Endothelial cell of umbilical vein (primary cell): ENCODE data around the gene SLC38A10. TPM values are rescaled to one million over a fixed set of nuclear protein-coding genes. Genes with fewer than 3 reads are reported as not detected.

ENCODE experiments used
- BruUV-seq: library from RNA; stranded (reverse); fragments of 400-500 nt; replicated peaks from 2 replicates; lab custom pipeline; 2021; lab: Mats Ljungman, UMichigan
- CTCF ChIA-PET: fragments of 300-600, 350-600 bp; sonication (Branson Sonifier 250); formaldehyde crosslinking; loops from one replicate; lab custom pipeline; 2021; ENCODE audit warnings: antibody characterized with exemption, inconsistent platforms; lab: Charles Lee
- POLR2A ChIA-PET: fragments of 300-600, 350-600 bp; sonication (Branson Sonifier 250); formaldehyde crosslinking; loops from one replicate; lab custom pipeline; 2021; ENCODE audit warnings: antibody characterized with exemption, inconsistent platforms; lab: Charles Lee
- DNase-seq: peaks from one replicate; pipeline ENCODE4 v3.0.0-alpha.2; 2011; ENCODE audit warnings: low read depth, low spot score
- FAIRE-seq: peaks from 2 replicates; lab custom pipeline; 2011; peaks lifted over from hg19 to GRCh38; lab: Jason Lieb, UNC
- H2AFZ ChIP-seq: 2 replicates; pipeline ENCODE4 v1.6.0; 2012; ENCODE audit warnings: low read depth, low read length, control low read depth, inconsistent platforms
- H3K27ac ChIP-seq: 2 replicates; pipeline ENCODE4 v1.5.1; 2011; ENCODE audit warnings: low read depth, mild to moderate bottlenecking, control low read depth, low read length, moderate library complexity; ENCODE audit not compliant: insufficient read depth
- H3K27me3 ChIP-seq, 2 experiments: 2 replicates each; pipeline versions ENCODE4 v1.6.0 to v1.6.1; 2011; ENCODE audit warnings: low read length in 2 of 2, mixed read lengths in 1 of 2; ENCODE audit not compliant: control insufficient read depth in 2 of 2, insufficient read depth in 2 of 2
- H3K36me3 ChIP-seq, 2 experiments: 2 replicates in 1 of 2; 3 replicates in 1 of 2; pipeline ENCODE4 v1.5.1; 2011; ENCODE audit warnings: low read length in 2 of 2, mild to moderate bottlenecking in 1 of 2, moderate library complexity in 1 of 2; ENCODE audit not compliant: control insufficient read depth in 2 of 2, insufficient read depth in 2 of 2; ENCODE audit errors: extremely low read depth in 1 of 2
- H3K4me1 ChIP-seq: 3 replicates; pipeline ENCODE4 v1.5.1; 2011; ENCODE audit warnings: mild to moderate bottlenecking, low read length; ENCODE audit not compliant: control insufficient read depth, insufficient read depth; ENCODE audit errors: extremely low read depth
- H3K4me2 ChIP-seq: 2 replicates; pipeline ENCODE4 v1.6.1; 2011; ENCODE audit warnings: low read length, control low read depth, mixed read lengths; ENCODE audit not compliant: insufficient read depth
- H3K4me3 ChIP-seq, 3 experiments: fragments of 200-600 bp in 1 of 3; sonication (generic), shearing (Covaris generic) in 1 of 3; replicated peaks in 1 of 3; 2 replicates each; pipeline ENCODE4 v1.5.1; 2011 to 2016; ENCODE audit warnings: control low read depth in 3 of 3, low read length in 3 of 3, mild to moderate bottlenecking in 2 of 3, inconsistent platforms in 1 of 3, low read depth in 1 of 3, moderate library complexity in 1 of 3; ENCODE audit not compliant: insufficient read depth in 1 of 3
- H3K79me2 ChIP-seq: 2 replicates; pipeline ENCODE4 v1.6.0; 2012; ENCODE audit warnings: low read length, inconsistent platforms; ENCODE audit not compliant: control insufficient read depth, insufficient read depth
- H3K9ac ChIP-seq: replicated peaks from 2 replicates; pipeline ENCODE3; 2011; ENCODE audit warnings: low read length, control low read depth; ENCODE audit not compliant: insufficient read depth; ENCODE audit errors: extremely low read depth
- H3K9me1 ChIP-seq: replicated peaks from 3 replicates; pipeline ENCODE4 v1.6.0; 2011; ENCODE audit warnings: mild to moderate bottlenecking, low read length; ENCODE audit not compliant: control insufficient read depth, insufficient read depth; ENCODE audit errors: extremely low read depth
- H3K9me3 ChIP-seq: replicated peaks from 2 replicates; pipeline ENCODE4 v1.5.1; 2012; ENCODE audit warnings: low read length, inconsistent platforms; ENCODE audit not compliant: control insufficient read depth, insufficient read depth
- H4K20me1 ChIP-seq: replicated peaks from 2 replicates; pipeline ENCODE3; 2011; ENCODE audit warnings: mild to moderate bottlenecking, low read length; ENCODE audit not compliant: control insufficient read depth, insufficient read depth; ENCODE audit errors: extremely low read depth
- EZH2 ChIP-seq: IDR thresholded peaks from 2 replicates; pipeline ENCODE4 v1.6.1; 2012; ENCODE audit warnings: borderline replicate concordance, low read depth, mild to moderate bottlenecking, moderate library complexity, low read length, inconsistent platforms; ENCODE audit not compliant: severe bottlenecking
- FOS ChIP-seq: IDR thresholded peaks from 2 replicates; pipeline ENCODE4 v1.6.1; 2011; ENCODE audit warnings: mild to moderate bottlenecking, low read length, moderate library complexity, borderline replicate concordance; ENCODE audit not compliant: insufficient read depth
- GATA2 ChIP-seq: IDR thresholded peaks from 2 replicates; pipeline ENCODE4 v1.7.0; 2011; ENCODE audit warnings: low read depth, mild to moderate bottlenecking, moderate library complexity, mixed read lengths, low read length; ENCODE audit not compliant: insufficient read length, insufficient read depth
- JUN ChIP-seq: IDR thresholded peaks from 2 replicates; pipeline ENCODE4 v1.6.1; 2011; ENCODE audit warnings: borderline replicate concordance, low read depth; ENCODE audit not compliant: insufficient read length, insufficient read depth
- MYC ChIP-seq: IDR thresholded peaks from one replicate; pipeline ENCODE4 v1.6.1; 2011; ENCODE audit warnings: mild to moderate bottlenecking, low read depth, low read length
- POLR2A ChIP-seq: IDR thresholded peaks from 2 replicates; pipeline ENCODE4 v1.6.1; 2012; ENCODE audit warnings: low read depth, mild to moderate bottlenecking, control low read depth, low read length
- POLR2AphosphoS5 ChIP-seq: IDR thresholded peaks from 2 replicates; pipeline ENCODE4 v1.6.1; 2012; ENCODE audit warnings: low read depth, mild to moderate bottlenecking, control low read depth, low read length, moderate library complexity; ENCODE audit not compliant: insufficient read depth
- dilution Hi-C: fragments of 300-500 bp; cut with MboI; formaldehyde crosslinking; loops from one replicate; pipeline ENCODE4 v1.15.0; 2019; ENCODE audit warnings: low sequenced_read_pairs; ENCODE audit not compliant: extremely low pct_ligation_motif_present
- intact Hi-C: fragments of 100-400 bp; cut with micrococcal nuclease; formaldehyde crosslinking; loops from one replicate; pipeline ENCODE4 v1.10.0; 2022
- polyA plus RNA-seq, 4 experiments: library from polyadenylated mRNA; depleted of rRNA in 3 of 4; stranded (reverse) in 3 of 4; unstranded in 1 of 4; fragments of >200 nt; gene quantifications; 2 replicates each; pipeline versions ENCODE4 v1.2.1 to v1.2.3, GENCODE V29; 2011 to 2012; ENCODE audit warnings: missing spikeins in 1 of 4
- total RNA-seq: library from RNA; stranded (reverse); gene quantifications from 2 replicates; pipeline ENCODE4 v1.2.3, GENCODE V29; 2021
- TF ChIP-seq, protein P1 (sequence below): IDR thresholded peaks from 2 replicates; pipeline ENCODE4 v1.6.1; 2011; ENCODE audit not compliant: insufficient read depth, insufficient read length
- TF ChIP-seq, protein P2 (sequence below), 2 donors: IDR thresholded peaks; 1 replicate in 1 of 2; 2 replicates in 1 of 2; pipeline ENCODE4 v1.5.1; 2011; ENCODE audit warnings: low read length in 2 of 2, mild to moderate bottlenecking in 2 of 2, moderate library complexity in 2 of 2, control low read depth in 1 of 2, inconsistent platforms in 1 of 2, low read depth in 1 of 2; ENCODE audit not compliant: insufficient read depth in 1 of 2; ENCODE audit errors: extremely low read depth in 1 of 2

Gene SLC38A10
- total and polyA plus RNA-seq, 2 donors (not counting 3 experiments of a cell fraction or from before 2014, with no cell fraction given), result 72.7 to 113 TPM

DNA sequence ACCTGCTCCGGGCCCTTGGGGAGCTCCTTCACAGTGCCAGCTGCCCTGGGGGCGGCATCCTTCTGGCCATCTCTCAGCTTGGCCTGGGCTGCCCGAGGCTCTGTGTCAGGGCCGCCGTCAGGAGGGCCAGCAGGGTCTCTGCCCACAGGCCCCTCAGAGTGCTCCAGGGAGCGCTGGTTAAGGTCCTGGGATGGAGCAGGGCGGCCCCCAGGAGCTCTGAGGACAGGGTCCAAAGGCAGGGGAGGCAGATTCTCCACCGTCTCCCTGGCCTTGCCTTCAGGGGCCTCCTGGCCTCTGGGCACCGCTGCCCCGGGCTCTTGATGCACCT is 48.8 kb downstream of the SLC38A10 start:
- H3K27ac ChIP-seq, result no peak overlapping the region
- FAIRE-seq, result no peak
- H2AFZ ChIP-seq, result no peak overlapping the region
- H4K20me1 ChIP-seq, result no peaks in the 10 kb centered on the region
- BruUV-seq, result no TSS peak
- POLR2A ChIA-PET, result no interaction called here
- H3K36me3 ChIP-seq, result peaks cover 0 to 6% of the 10 kb centered on the region in 2 experiments
- H3K9me1 ChIP-seq, result no peaks in the 10 kb centered on the region
- TF ChIP-seq, protein P1, sequence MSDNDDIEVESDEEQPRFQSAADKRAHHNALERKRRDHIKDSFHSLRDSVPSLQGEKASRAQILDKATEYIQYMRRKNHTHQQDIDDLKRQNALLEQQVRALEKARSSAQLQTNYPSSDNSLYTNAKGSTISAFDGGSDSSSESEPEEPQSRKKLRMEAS, result no peak
- no peak for TF ChIP-seq MYC
- TF ChIP-seq, protein P2, sequence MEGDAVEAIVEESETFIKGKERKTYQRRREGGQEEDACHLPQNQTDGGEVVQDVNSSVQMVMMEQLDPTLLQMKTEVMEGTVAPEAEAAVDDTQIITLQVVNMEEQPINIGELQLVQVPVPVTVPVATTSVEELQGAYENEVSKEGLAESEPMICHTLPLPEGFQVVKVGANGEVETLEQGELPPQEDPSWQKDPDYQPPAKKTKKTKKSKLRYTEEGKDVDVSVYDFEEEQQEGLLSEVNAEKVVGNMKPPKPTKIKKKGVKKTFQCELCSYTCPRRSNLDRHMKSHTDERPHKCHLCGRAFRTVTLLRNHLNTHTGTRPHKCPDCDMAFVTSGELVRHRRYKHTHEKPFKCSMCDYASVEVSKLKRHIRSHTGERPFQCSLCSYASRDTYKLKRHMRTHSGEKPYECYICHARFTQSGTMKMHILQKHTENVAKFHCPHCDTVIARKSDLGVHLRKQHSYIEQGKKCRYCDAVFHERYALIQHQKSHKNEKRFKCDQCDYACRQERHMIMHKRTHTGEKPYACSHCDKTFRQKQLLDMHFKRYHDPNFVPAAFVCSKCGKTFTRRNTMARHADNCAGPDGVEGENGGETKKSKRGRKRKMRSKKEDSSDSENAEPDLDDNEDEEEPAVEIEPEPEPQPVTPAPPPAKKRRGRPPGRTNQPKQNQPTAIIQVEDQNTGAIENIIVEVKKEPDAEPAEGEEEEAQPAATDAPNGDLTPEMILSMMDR (IDR thresholded peaks at IDR 0.05; ENCODE audit: extremely low read depth in 1 of 2, insufficient read depth in 1 of 2, low read depth in 1 of 2, low read length in 2 of 2), result no peak
- no peak for TF ChIP-seq GATA2
- TF ChIP-seq JUN, result no peak
- TF ChIP-seq FOS, result no peak
- TF ChIP-seq POLR2A, result no peak
- no peak for TF ChIP-seq EZH2
- TF ChIP-seq POLR2AphosphoS5, result no peak
- DNase-seq, result no peak
- intact Hi-C loops, result no loop called here
- dilution Hi-C loops, result no loop called here
- no peak overlapping the region for H3K4me3 ChIP-seq
- CTCF ChIA-PET, result interaction anchor here (0.8 kb wide), 1 partner anchor 103 kb away, joined by 3 read pairs; no protein-coding TSS in a partner anchor
- no peaks in the 10 kb centered on the region for H3K9me3 ChIP-seq
- no peaks in the 10 kb centered on the region for H3K79me2 ChIP-seq
- H3K4me1 ChIP-seq, result no peaks in the 10 kb centered on the region
- no peak overlapping the region for H3K9ac ChIP-seq
- H3K4me2 ChIP-seq, result no peak overlapping the region
- H3K27me3 ChIP-seq, result no peaks in the 10 kb centered on the region
